Left lung (tissue), 10 donors: ENCODE results near the gene RNF8. TPM values are rescaled to one million over a fixed set of nuclear protein-coding genes. Genes with fewer than 3 reads are reported as not detected.
"Not testable (repeated sequence)": the region's sequence is repeated elsewhere in the genome, so short reads cannot be mapped to it uniquely, and the experiment has no call there.

ENCODE experiments used
- ATAC-seq: fragments of 200-7000 bp; cut with Tn5 transposase; one replicate; pipeline ENCODE4 v1.9.1; 2020; ENCODE audit warnings: moderate library complexity
- DNase-seq, 4 donors: peaks; one replicate each; pipeline ENCODE4 v3.0.0-alpha.2; 2013 to 2020
- H3K27ac ChIP-seq, 2 donors: fragments of 200-600 bp; sonication (generic) in 1 of 2; one replicate each; pipeline versions ENCODE4 v1.5.0 to v1.8.0; 2020 to 2021
- H3K27me3 ChIP-seq, 2 donors: fragments of 200-600 bp; sonication (generic) in 1 of 2; one replicate each; pipeline versions ENCODE4 v1.5.0 to v1.8.0; 2020 to 2021
- H3K36me3 ChIP-seq, 2 donors: fragments of 200-600 bp; sonication (generic) in 1 of 2; one replicate each; pipeline versions ENCODE4 v1.5.0 to v1.8.0; 2020 to 2021
- H3K4me1 ChIP-seq, 2 donors: fragments of 200-600 bp; one replicate each; pipeline ENCODE4 v1.8.0; 2021
- H3K4me3 ChIP-seq, 2 donors: fragments of 200-600 bp; sonication (generic) in 1 of 2; one replicate each; pipeline versions ENCODE4 v1.5.0 to v1.8.0; 2020 to 2021; ENCODE audit warnings: mild to moderate bottlenecking in 1 of 2
- H3K9me3 ChIP-seq, 2 donors: fragments of 200-600 bp; sonication (generic) in 1 of 2; one replicate each; pipeline versions ENCODE4 v1.5.0 to v1.8.0; 2020 to 2021
- intact Hi-C, 2 donors: fragments of 100-400 bp; cut with DNase I; formaldehyde crosslinking; loops; one replicate each; pipeline versions ENCODE4 v1.11.2 to v1.14.2; 2022
- polyA plus RNA-seq, 6 donors: library from polyadenylated mRNA; unstranded; fragments of 120-200 nt; gene quantifications; one replicate each; pipeline ENCODE4 v1.2.1, GENCODE V29; 2013; ENCODE audit not compliant: insufficient read length in 6 of 6
- total RNA-seq, 2 donors: library from RNA; stranded (reverse); fragmentation: NEBNext Ultra II Directional; extraction: Animal tissue kit (Norgen Biotek cat#: 25700); gene quantifications; one replicate each; pipeline ENCODE4 v1.2.1, GENCODE V29; 2021
- TF ChIP-seq, protein P1 (sequence below), 2 donors: fragments of 200-600 bp; sonication (generic) in 1 of 2; IDR thresholded peaks; one replicate each; pipeline versions ENCODE4 v1.5.0 to v1.8.0; 2021; ENCODE audit warnings: antibody characterized with exemption in 2 of 2
- donor health status: DM: no; HTN: yes; CAD: no.
- donor health status: DM: no; HTN: no; CAD: no.

RNF8 gene
- total and polyA plus RNA-seq, 8 donors, result 11.8 to 46.1 (median 34.8) TPM

DNA sequence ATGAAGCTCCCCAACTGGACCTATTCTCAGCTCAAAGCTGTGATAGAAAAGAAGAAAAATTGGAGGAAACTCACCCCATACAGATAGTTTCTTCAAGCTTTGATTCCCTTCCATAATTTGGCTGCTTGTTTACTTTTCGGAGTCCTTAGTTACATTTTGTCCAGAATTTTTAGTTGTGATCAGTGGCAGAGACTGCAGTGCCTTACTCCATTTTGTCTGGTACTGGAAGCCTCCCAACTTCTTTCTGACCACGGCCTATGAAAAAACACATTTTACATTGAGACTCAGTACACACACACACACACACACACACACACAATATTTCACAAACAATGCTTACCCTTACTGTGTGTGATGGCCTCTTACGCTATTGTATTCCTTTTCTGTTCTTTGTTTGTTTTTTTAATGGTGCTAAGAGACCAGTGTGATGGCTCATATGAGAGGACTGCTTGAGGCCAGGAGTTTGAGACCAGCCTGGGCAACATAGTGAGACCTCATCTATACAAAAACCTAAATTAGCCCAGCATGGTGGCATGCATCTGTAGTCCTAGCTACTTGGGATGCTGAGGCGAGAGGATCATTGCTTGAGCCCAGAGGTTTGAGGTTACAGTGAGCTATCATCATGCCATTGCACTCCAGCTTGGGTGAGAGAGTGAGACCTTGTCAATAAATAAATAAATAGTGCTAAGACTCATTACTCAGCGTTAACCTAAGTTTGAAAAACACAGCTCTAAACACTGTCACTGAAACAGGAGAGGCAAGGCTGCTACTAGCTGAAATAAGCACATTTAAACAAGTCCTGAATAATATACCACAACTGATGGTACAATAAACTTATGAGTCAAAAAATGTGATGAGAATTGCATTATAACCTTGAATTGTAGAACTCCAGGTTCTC, 13.8 kb upstream of the RNF8 start:
- Histone ChIP-seq H3K27me3 (no peaks in the 10 kb centered on the region), H3K9me3 (no peaks in the 10 kb centered on the region), H3K4me3 (no peak overlapping the region), H3K27ac (no peak overlapping the region), H3K36me3 (no peaks in the 10 kb centered on the region), H3K4me1 (no peaks in the 10 kb centered on the region)
- ATAC-seq (no peak), DNase-seq (peak in 1 of 4 donors; percentile 33)
- intact Hi-C loops, result loop anchor here in 1 of 2 donors (10.0 kb wide), 1 partner anchor 355 kb away; the partner anchor contains the start of gene MDGA1
- TF ChIP-seq, protein P1, sequence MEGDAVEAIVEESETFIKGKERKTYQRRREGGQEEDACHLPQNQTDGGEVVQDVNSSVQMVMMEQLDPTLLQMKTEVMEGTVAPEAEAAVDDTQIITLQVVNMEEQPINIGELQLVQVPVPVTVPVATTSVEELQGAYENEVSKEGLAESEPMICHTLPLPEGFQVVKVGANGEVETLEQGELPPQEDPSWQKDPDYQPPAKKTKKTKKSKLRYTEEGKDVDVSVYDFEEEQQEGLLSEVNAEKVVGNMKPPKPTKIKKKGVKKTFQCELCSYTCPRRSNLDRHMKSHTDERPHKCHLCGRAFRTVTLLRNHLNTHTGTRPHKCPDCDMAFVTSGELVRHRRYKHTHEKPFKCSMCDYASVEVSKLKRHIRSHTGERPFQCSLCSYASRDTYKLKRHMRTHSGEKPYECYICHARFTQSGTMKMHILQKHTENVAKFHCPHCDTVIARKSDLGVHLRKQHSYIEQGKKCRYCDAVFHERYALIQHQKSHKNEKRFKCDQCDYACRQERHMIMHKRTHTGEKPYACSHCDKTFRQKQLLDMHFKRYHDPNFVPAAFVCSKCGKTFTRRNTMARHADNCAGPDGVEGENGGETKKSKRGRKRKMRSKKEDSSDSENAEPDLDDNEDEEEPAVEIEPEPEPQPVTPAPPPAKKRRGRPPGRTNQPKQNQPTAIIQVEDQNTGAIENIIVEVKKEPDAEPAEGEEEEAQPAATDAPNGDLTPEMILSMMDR (IDR thresholded peaks at IDR 0.05), result no peak

DNA sequence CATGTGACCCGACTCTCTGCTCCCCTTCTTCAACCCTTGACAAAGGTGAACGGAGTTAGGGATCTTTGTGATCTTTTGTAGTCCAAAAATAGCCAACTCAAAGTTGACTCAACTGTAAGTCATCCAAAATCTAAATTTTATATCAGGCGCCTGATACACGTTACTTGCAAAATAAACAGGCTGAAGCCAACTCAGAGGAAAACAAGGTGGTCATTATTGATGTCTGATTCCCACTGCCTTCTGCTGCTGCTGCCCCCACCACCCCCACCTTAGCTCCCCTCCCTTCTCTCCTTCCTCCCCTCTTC, 13.2 kb upstream of the RNF8 start:
- ATAC-seq (no peak), DNase-seq (no peak)
- H3K27me3 ChIP-seq, result no peaks in the 10 kb centered on the region
- TF ChIP-seq, protein P1 (IDR thresholded peaks at IDR 0.05), result no peak
- H3K9me3 ChIP-seq, result no peaks in the 10 kb centered on the region
- H3K36me3 ChIP-seq, result no peaks in the 10 kb centered on the region
- H3K4me1 ChIP-seq, result no peaks in the 10 kb centered on the region
- H3K27ac ChIP-seq, result no peak overlapping the region
- intact Hi-C loops, result no loop called here
- no peak overlapping the region for H3K4me3 ChIP-seq

DNA sequence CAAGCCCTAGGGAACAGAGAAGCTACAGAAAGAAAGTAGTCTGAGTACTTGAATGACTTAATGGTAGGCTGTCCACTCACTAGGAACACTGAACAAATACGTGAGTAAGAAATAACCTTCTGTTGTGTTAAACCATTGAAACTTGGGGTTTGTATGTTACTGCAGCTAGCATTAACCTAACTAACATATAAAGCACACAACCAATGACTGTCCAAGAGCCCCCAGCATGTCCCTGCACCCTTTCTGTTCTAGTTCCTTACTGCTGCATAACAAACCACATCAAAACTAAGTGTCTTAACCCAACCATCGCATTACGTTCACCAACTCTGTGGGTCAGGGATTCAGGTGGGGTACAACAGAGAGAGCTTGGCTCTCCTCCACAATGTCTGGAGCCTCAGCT, 10.5 kb upstream of the RNF8 start:
- no peaks in the 10 kb centered on the region for H3K4me1 ChIP-seq
- DNase-seq, result no peak
- TF ChIP-seq, protein P1 (IDR thresholded peaks at IDR 0.05), result no peak

DNA sequence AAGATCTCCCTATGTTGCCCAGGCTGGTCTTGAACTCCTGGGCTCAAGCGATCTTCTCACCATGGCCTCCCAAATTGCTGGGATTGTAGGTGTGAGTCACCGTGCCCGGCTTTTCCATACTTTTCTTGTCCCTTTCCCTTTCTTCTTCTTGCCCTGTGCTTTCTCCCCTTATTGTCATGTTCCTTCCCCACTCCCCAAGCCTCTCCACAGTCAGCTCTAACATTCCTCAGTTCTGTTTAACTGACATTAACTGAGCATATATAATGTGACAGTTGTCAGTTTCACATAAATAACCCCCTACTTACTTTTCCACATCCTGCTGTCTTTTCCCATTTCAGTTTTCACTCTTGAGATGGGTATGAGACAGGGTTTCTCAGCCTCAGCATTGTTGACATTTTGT, 9.5 kb upstream of the RNF8 start:
- Histone ChIP-seq H3K4me3 (no peak overlapping the region), H3K4me1 (no peaks in the 10 kb centered on the region), H3K9me3 (no peaks in the 10 kb centered on the region), H3K27ac (no peak overlapping the region), H3K27me3 (no peaks in the 10 kb centered on the region), H3K36me3 (no peaks in the 10 kb centered on the region)
- ATAC-seq (no peak), DNase-seq (no peak)
- TF ChIP-seq, protein P1 (IDR thresholded peaks at IDR 0.05), result no peak
- intact Hi-C loops, result no loop called here

More for the DNA sequence above, 10.5 kb upstream of the RNF8 start:
- H3K27ac ChIP-seq, result no peak overlapping the region
- H3K9me3 ChIP-seq, result no peaks in the 10 kb centered on the region
- no peak overlapping the region for H3K4me3 ChIP-seq
- no peaks in the 10 kb centered on the region for H3K36me3 ChIP-seq
- H3K27me3 ChIP-seq, result no peaks in the 10 kb centered on the region
- intact Hi-C loops, result no loop called here
- no peak for ATAC-seq

DNA sequence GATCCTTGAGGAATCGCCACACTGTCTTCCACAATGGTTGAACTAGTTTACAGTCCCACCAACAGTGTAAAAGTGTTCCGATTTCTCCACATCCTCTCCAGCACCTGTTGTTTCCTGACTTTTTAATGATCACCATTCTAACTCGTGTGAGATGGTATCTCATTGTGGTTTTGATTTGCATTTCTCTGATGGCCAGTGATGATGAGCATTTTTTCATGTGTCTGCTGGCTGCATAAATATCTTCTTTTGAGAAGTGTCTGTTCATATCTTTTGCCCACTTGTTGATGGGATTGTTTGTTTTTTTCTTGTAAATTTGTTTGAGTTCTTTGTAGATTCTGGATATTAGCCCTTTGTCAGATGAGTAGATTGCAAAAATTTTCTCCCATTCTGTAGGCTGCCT, 8.0 kb upstream of the RNF8 start:
- H3K36me3 ChIP-seq, ATAC-seq, H3K27me3 ChIP-seq, H3K4me3 ChIP-seq, DNase-seq, intact Hi-C loops, H3K27ac ChIP-seq, H3K4me1 ChIP-seq, H3K9me3 ChIP-seq: not testable (repeated sequence)
